Neural cell (in vitro differentiated cells): ENCODE data around the gene RXFP2. TPM values are rescaled to one million over a fixed set of nuclear protein-coding genes. Genes with fewer than 3 reads are reported as not detected.
A peak's percentile ranks its signal among the peaks of the same experiment; 100 is the strongest.

Experiments used
- H2AFZ ChIP-seq: fragments of 200-600, 300-800 bp; sonication (generic), shearing (Covaris generic); 2 replicates; pipeline ENCODE4 v1.6.0; 2014; ENCODE audit warnings: low read depth, mild to moderate bottlenecking, antibody characterized with exemption, low read length, moderate library complexity
- H3F3A ChIP-seq: fragments of 200-600 bp; shearing (Covaris generic); 2 replicates; pipeline ENCODE4 v1.6.1; 2016; ENCODE audit warnings: mild to moderate bottlenecking, moderate library complexity, mixed read lengths, antibody characterized with exemption, low read length; ENCODE audit not compliant: insufficient read depth, poor library complexity, severe bottlenecking
- H3K27ac ChIP-seq: fragments of 200-600, 300-800 bp; sonication (generic), shearing (Covaris generic); 2 replicates; pipeline ENCODE4 v1.5.1; 2014; ENCODE audit warnings: mild to moderate bottlenecking, low read length, moderate library complexity
- H3K27me3 ChIP-seq: fragments of 300-800, 200-600 bp; sonication (generic), shearing (Covaris generic); 2 replicates; pipeline ENCODE4 v1.6.0; 2014; ENCODE audit warnings: mild to moderate bottlenecking, low read depth, low read length, moderate library complexity; ENCODE audit not compliant: insufficient read depth
- H3K36me3 ChIP-seq: fragments of 300-800, 200-600 bp; sonication (generic), shearing (Covaris generic); 2 replicates; pipeline ENCODE4 v1.5.1; 2014; ENCODE audit warnings: mild to moderate bottlenecking, antibody characterized with exemption, low read length, moderate library complexity; ENCODE audit not compliant: insufficient read depth
- H3K4me2 ChIP-seq: fragments of 300-800, 200-600 bp; sonication (generic), shearing (Covaris generic); 2 replicates; pipeline ENCODE4 v1.6.0; 2014; ENCODE audit warnings: mild to moderate bottlenecking, low read length
- H3K4me3 ChIP-seq: fragments of 300-800, 200-600 bp; sonication (generic), shearing (Covaris generic); 2 replicates; pipeline ENCODE4 v1.5.1; 2014; ENCODE audit warnings: mild to moderate bottlenecking, low read length, moderate library complexity
- H3K79me2 ChIP-seq: fragments of 200-600 bp; shearing (Covaris generic); replicated peaks from 2 replicates; pipeline ENCODE4 v1.6.0; 2014; ENCODE audit warnings: mild to moderate bottlenecking, low read length, moderate library complexity; ENCODE audit not compliant: insufficient read depth
- H3K9ac ChIP-seq: fragments of 300-800, 200-600 bp; sonication (generic), shearing (Covaris generic); 2 replicates; pipeline ENCODE4 v1.6.1; 2016; ENCODE audit warnings: mild to moderate bottlenecking, low read length, mixed read lengths
- H3K9me2 ChIP-seq: fragments of 200-600 bp; shearing (Covaris generic); 2 replicates; pipeline ENCODE4 v1.6.1; 2016; ENCODE audit warnings: mild to moderate bottlenecking, low read length, mixed read lengths; ENCODE audit not compliant: insufficient read depth
- H3K9me3 ChIP-seq: fragments of 200-600, 300-800 bp; sonication (generic), shearing (Covaris generic); 2 replicates; pipeline ENCODE4 v1.6.1; 2016; ENCODE audit warnings: mild to moderate bottlenecking, mixed run types, low read length, moderate library complexity, mixed read lengths
- H4K20me1 ChIP-seq: fragments of 200-600 bp; shearing (Covaris generic); 2 replicates; pipeline ENCODE4 v1.6.1; 2016; ENCODE audit warnings: mild to moderate bottlenecking, mixed run types; ENCODE audit not compliant: insufficient read depth
- EP300 ChIP-seq: fragments of 450-650 bp; conservative IDR thresholded peaks from 2 replicates; pipeline ENCODE4 v1.6.1; 2014; ENCODE audit warnings: antibody characterized with exemption, mild to moderate bottlenecking, moderate library complexity; ENCODE audit not compliant: poor library complexity, severe bottlenecking
- EZH2 ChIP-seq: fragments of 200-600, 300-800 bp; shearing (Covaris generic), sonication (generic); IDR thresholded peaks from 2 replicates; pipeline ENCODE4 v1.6.1; 2014; ENCODE audit warnings: antibody characterized with exemption, low read length, borderline replicate concordance, mild to moderate bottlenecking; ENCODE audit not compliant: insufficient read depth, poor library complexity, severe bottlenecking
- MXI1 ChIP-seq: fragments of 450-650 bp; conservative IDR thresholded peaks from 2 replicates; pipeline ENCODE4 v1.6.1; 2014; ENCODE audit warnings: antibody characterized with exemption, mild to moderate bottlenecking; ENCODE audit not compliant: poor library complexity, severe bottlenecking
- POLR2AphosphoS5 ChIP-seq: IDR thresholded peaks from 2 replicates; pipeline ENCODE4 v1.6.1; 2012
- RAD21 ChIP-seq: fragments of 450-650 bp; conservative IDR thresholded peaks from 2 replicates; pipeline ENCODE4 v1.6.1; 2014; ENCODE audit warnings: antibody characterized with exemption, mild to moderate bottlenecking, moderate library complexity
- SMC3 ChIP-seq: fragments of 450-650 bp; conservative IDR thresholded peaks from 2 replicates; pipeline ENCODE4 v1.6.1; 2014; ENCODE audit warnings: antibody characterized with exemption, mild to moderate bottlenecking, moderate library complexity; ENCODE audit not compliant: poor library complexity
- TAF1 ChIP-seq: IDR thresholded peaks from 2 replicates; pipeline ENCODE4 v1.6.1; 2012; ENCODE audit warnings: low read depth
- polyA plus RNA-seq: library from polyadenylated mRNA; depleted of rRNA; stranded (reverse); fragments of >200 nt; gene quantifications from 2 replicates; pipeline ENCODE4 v1.2.3, GENCODE V29; 2014
- TF ChIP-seq, protein P1 (sequence below): fragments of 450-650 bp; IDR thresholded peaks from 2 replicates; pipeline ENCODE4 v1.5.1; 2014; ENCODE audit warnings: antibody characterized with exemption, mild to moderate bottlenecking, moderate library complexity; ENCODE audit not compliant: poor library complexity, severe bottlenecking
- TF ChIP-seq, protein P2 (sequence below): IDR thresholded peaks from 2 replicates; pipeline ENCODE4 v1.6.1; 2012; ENCODE audit warnings: borderline replicate concordance

The RXFP2 gene
- polyA plus RNA-seq, 1 donor from 2014 or later = not detected

DNA sequence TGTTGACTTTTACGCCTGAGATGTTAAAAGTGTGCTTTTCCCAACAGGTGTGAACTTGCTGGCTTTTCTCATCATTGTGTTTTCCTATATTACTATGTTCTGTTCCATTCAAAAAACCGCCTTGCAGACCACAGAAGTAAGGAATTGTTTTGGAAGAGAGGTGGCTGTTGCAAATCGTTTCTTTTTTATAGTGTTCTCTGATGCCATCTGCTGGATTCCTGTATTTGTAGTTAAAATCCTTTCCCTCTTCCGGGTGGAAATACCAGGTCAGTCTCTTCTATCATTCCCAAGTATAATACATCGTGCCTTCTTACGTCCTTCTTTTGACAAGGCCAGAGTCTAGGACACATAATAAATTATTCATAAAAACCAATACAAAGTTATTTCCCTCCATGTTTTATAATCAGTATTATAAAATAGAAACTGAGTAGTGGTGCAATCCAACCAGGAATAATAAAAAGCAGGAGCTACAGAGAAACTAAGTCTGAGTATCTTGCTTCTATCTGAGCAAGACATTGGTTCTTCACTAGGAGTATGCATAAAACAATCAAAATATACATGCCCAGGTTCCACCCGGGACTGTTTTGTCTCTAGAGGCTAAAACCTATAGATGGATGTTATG is 57.9 kb downstream of the RXFP2 start:
- no peak overlapping the region for H3K4me3 ChIP-seq
- no peak overlapping the region for H3K4me2 ChIP-seq
- no peaks in the 10 kb centered on the region for H3K9me2 ChIP-seq
- H2AFZ ChIP-seq = no peak overlapping the region
- no peaks in the 10 kb centered on the region for H4K20me1 ChIP-seq
- H3F3A ChIP-seq = no peaks in the 10 kb centered on the region
- H3K27me3 ChIP-seq = no peaks in the 10 kb centered on the region
- H3K9ac ChIP-seq = no peak overlapping the region
- TF ChIP-seq EZH2 (no peak), POLR2AphosphoS5 (no peak), SMC3 (peak; percentile 78), RAD21 (peak; percentile 77), TAF1 (no peak), EP300 (no peak), MXI1 (no peak)
- TF ChIP-seq, protein P1, sequence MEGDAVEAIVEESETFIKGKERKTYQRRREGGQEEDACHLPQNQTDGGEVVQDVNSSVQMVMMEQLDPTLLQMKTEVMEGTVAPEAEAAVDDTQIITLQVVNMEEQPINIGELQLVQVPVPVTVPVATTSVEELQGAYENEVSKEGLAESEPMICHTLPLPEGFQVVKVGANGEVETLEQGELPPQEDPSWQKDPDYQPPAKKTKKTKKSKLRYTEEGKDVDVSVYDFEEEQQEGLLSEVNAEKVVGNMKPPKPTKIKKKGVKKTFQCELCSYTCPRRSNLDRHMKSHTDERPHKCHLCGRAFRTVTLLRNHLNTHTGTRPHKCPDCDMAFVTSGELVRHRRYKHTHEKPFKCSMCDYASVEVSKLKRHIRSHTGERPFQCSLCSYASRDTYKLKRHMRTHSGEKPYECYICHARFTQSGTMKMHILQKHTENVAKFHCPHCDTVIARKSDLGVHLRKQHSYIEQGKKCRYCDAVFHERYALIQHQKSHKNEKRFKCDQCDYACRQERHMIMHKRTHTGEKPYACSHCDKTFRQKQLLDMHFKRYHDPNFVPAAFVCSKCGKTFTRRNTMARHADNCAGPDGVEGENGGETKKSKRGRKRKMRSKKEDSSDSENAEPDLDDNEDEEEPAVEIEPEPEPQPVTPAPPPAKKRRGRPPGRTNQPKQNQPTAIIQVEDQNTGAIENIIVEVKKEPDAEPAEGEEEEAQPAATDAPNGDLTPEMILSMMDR = peak; percentile 76
- TF ChIP-seq, protein P2, sequence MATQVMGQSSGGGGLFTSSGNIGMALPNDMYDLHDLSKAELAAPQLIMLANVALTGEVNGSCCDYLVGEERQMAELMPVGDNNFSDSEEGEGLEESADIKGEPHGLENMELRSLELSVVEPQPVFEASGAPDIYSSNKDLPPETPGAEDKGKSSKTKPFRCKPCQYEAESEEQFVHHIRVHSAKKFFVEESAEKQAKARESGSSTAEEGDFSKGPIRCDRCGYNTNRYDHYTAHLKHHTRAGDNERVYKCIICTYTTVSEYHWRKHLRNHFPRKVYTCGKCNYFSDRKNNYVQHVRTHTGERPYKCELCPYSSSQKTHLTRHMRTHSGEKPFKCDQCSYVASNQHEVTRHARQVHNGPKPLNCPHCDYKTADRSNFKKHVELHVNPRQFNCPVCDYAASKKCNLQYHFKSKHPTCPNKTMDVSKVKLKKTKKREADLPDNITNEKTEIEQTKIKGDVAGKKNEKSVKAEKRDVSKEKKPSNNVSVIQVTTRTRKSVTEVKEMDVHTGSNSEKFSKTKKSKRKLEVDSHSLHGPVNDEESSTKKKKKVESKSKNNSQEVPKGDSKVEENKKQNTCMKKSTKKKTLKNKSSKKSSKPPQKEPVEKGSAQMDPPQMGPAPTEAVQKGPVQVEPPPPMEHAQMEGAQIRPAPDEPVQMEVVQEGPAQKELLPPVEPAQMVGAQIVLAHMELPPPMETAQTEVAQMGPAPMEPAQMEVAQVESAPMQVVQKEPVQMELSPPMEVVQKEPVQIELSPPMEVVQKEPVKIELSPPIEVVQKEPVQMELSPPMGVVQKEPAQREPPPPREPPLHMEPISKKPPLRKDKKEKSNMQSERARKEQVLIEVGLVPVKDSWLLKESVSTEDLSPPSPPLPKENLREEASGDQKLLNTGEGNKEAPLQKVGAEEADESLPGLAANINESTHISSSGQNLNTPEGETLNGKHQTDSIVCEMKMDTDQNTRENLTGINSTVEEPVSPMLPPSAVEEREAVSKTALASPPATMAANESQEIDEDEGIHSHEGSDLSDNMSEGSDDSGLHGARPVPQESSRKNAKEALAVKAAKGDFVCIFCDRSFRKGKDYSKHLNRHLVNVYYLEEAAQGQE = no peak
- H3K9me3 ChIP-seq = no peaks in the 10 kb centered on the region
- no peak overlapping the region for H3K27ac ChIP-seq
- no peaks in the 10 kb centered on the region for H3K36me3 ChIP-seq
- no peaks in the 10 kb centered on the region for H3K79me2 ChIP-seq

DNA sequence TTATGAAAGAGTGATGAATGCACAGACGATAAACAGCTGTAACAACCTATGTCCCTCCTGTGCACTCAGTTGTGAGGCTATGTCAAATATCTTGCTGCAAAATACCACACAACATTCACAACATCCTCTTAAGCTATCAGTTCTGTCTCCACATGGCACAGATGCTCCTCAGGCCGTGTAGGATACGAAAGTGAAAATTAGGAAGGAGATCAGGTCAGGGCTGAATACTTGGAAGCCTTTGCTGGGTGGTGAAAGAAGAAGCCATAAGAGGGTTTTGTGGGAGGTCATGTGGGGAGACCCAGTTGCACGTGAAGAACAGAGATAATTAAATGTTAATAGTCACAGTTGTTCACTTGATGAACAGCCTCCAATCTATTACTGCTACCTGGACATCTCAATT is 58.9 kb downstream of the RXFP2 start:
- Histone ChIP-seq H3K4me3 (no peak overlapping the region), H3K4me2 (no peak overlapping the region), H3K9ac (no peak overlapping the region), H3K9me2 (no peaks in the 10 kb centered on the region), H3K27me3 (no peaks in the 10 kb centered on the region), H3K27ac (no peak overlapping the region), H3K36me3 (no peaks in the 10 kb centered on the region), H3F3A (no peaks in the 10 kb centered on the region), H2AFZ (no peak overlapping the region), H3K9me3 (no peaks in the 10 kb centered on the region), H3K79me2 (no peaks in the 10 kb centered on the region), H4K20me1 (no peaks in the 10 kb centered on the region)
- TF ChIP-seq MXI1 (no peak), RAD21 (no peak), EP300 (no peak), POLR2AphosphoS5 (no peak), TAF1 (no peak), SMC3 (no peak), EZH2 (no peak)
- TF ChIP-seq, protein P2 = no peak
- TF ChIP-seq, protein P1 = no peak
